B cell (primary cell): Measurements from ENCODE around the gene SGCA. TPM values are rescaled to one million over a fixed set of nuclear protein-coding genes. Genes with fewer than 3 reads are reported as not detected.

Source experiments
- ATAC-seq: fragments of 200-7000 bp; cut with Tn5 transposase; one replicate; pipeline ENCODE4 v1.10.0; 2021; ENCODE audit warnings: low read depth, mild to moderate bottlenecking, moderate number of reproducible peaks, moderate library complexity
- CTCF ChIA-PET: fragments of 350-600 bp; sonication (Branson Sonifier 250); formaldehyde crosslinking; loops from one replicate; lab custom pipeline; 2021; ENCODE audit warnings: antibody characterized with exemption, inconsistent platforms; lab: Charles Lee
- POLR2A ChIA-PET: fragments of 350-600 bp; sonication (Branson Sonifier 250); formaldehyde crosslinking; loops from one replicate; lab custom pipeline; 2021; ENCODE audit warnings: antibody characterized with exemption; lab: Charles Lee
- DNase-seq: peaks from one replicate; pipeline ENCODE4 v3.0.0; 2013
- H2AFZ ChIP-seq: 2 replicates; pipeline ENCODE4 v1.6.1; 2012; ENCODE audit warnings: mild to moderate bottlenecking, low read depth, low read length; ENCODE audit not compliant: insufficient read depth, poor library complexity, severe bottlenecking
- H3K27ac ChIP-seq, 2 donors: 1 replicate in 1 of 2; 2 replicates in 1 of 2; pipeline ENCODE4 v1.5.1; 2012 to 2013; ENCODE audit warnings: low read length in 2 of 2, mild to moderate bottlenecking in 2 of 2, moderate library complexity in 1 of 2
- H3K27me3 ChIP-seq, 4 experiments: fragments of 200-600 bp in 1 of 4; sonication (generic) in 1 of 4; replicated peaks in 1 of 4; 1 replicate in 2 of 4; 2 replicates in 2 of 4; pipeline versions ENCODE4 v1.6.1 to v1.7.0; 2013 to 2016; ENCODE audit warnings: low read length in 3 of 4, mild to moderate bottlenecking in 2 of 4, mixed read lengths in 1 of 4, moderate library complexity in 1 of 4; ENCODE audit not compliant: insufficient read depth in 4 of 4, control insufficient read depth in 3 of 4; ENCODE audit errors: control extremely low read depth in 1 of 4
- H3K36me3 ChIP-seq, 2 experiments: replicated peaks in 1 of 2; 1 replicate in 1 of 2; 2 replicates in 1 of 2; pipeline versions ENCODE4 v1.6.1 to v1.7.1; 2013; ENCODE audit warnings: low read length in 1 of 2; ENCODE audit not compliant: insufficient read depth in 2 of 2, control insufficient read depth in 1 of 2; ENCODE audit errors: control extremely low read depth in 1 of 2, extremely low read depth in 1 of 2
- H3K4me1 ChIP-seq, 2 donors: fragments of 200-600 bp in 1 of 2; sonication (generic) in 1 of 2; 1 replicate in 1 of 2; 2 replicates in 1 of 2; pipeline versions ENCODE4 v1.5.1 to v1.6.1; 2013 to 2017; ENCODE audit warnings: low read length in 2 of 2; ENCODE audit not compliant: control insufficient read depth in 2 of 2, insufficient read depth in 2 of 2
- H3K4me2 ChIP-seq: replicated peaks from 2 replicates; pipeline ENCODE3; 2012; ENCODE audit warnings: mild to moderate bottlenecking, low read depth, low read length; ENCODE audit not compliant: poor library complexity, severe bottlenecking
- H3K4me3 ChIP-seq, 5 experiments: fragments of 200-600 bp in 1 of 5; sonication (generic) in 1 of 5; 1 replicate in 3 of 5; 2 replicates in 2 of 5; pipeline versions ENCODE4 v1.5.1 to v1.7.0; 2011 to 2016; ENCODE audit warnings: low read length in 4 of 5, mild to moderate bottlenecking in 4 of 5, low read depth in 2 of 5, control low read depth in 1 of 5, moderate library complexity in 1 of 5; ENCODE audit not compliant: insufficient read depth in 1 of 5; ENCODE audit errors: control extremely low read depth in 1 of 5, extremely low read depth in 1 of 5
- H3K79me2 ChIP-seq: fragments of 200-600 bp; sonication (generic); one replicate; pipeline ENCODE4 v1.6.0; 2016; ENCODE audit warnings: low read length; ENCODE audit not compliant: control insufficient read depth, insufficient read depth
- H3K9ac ChIP-seq: fragments of 200-600 bp; sonication (generic); 2 replicates; pipeline ENCODE4 v1.6.1; 2017; ENCODE audit warnings: mild to moderate bottlenecking, low read length, moderate library complexity
- H3K9me3 ChIP-seq, 3 donors: one replicate each; pipeline versions ENCODE4 v1.6.1 to v1.7.1; 2013; ENCODE audit warnings: low read length in 2 of 3; ENCODE audit not compliant: control insufficient read depth in 2 of 3, insufficient read depth in 1 of 3; ENCODE audit errors: control extremely low read depth in 1 of 3
- H4K20me1 ChIP-seq: 2 replicates; pipeline ENCODE4 v1.6.0; 2012; ENCODE audit warnings: mild to moderate bottlenecking, low read length; ENCODE audit not compliant: insufficient read depth, control insufficient read depth, poor library complexity, severe bottlenecking
- H3K27ac Mint-ChIP-seq: one replicate; pipeline ENCODE4 v1.8.0; 2021; ENCODE audit warnings: mixed read lengths
- H3K27me3 Mint-ChIP-seq: one replicate; pipeline ENCODE4 v1.8.0; 2021; ENCODE audit warnings: mixed read lengths
- H3K4me1 Mint-ChIP-seq: one replicate; pipeline ENCODE4 v1.8.0; 2021; ENCODE audit warnings: mixed read lengths
- H3K4me3 Mint-ChIP-seq: one replicate; pipeline ENCODE4 v1.8.0; 2021; ENCODE audit warnings: mixed read lengths
- H3K9me3 Mint-ChIP-seq: one replicate; pipeline ENCODE4 v1.8.0; 2022; ENCODE audit warnings: mixed read lengths; ENCODE audit not compliant: insufficient read depth
- EZH2 ChIP-seq: IDR thresholded peaks from 2 replicates; pipeline ENCODE4 v1.6.1; 2012; ENCODE audit warnings: borderline replicate concordance, low read depth, mild to moderate bottlenecking, moderate library complexity, low read length; ENCODE audit not compliant: insufficient read depth, poor library complexity, severe bottlenecking
- WGBS: methylation state at CpG from one replicate; pipeline ENCODE4 v1.1.5; 2013; ENCODE audit warnings: missing lambda C conversion rate; ENCODE audit not compliant: insufficient coverage; 5-methylcytosine and 5-hydroxymethylcytosine counted together
- intact Hi-C: fragments of 100-400 bp; cut with micrococcal nuclease; formaldehyde crosslinking; loops from one replicate; pipeline ENCODE4 v1.10.0; 2022
- polyA plus RNA-seq: library from polyadenylated mRNA; depleted of rRNA; stranded (reverse); fragments of >200 nt; gene quantifications from 2 replicates; pipeline ENCODE4 v1.2.3, GENCODE V29; 2012
- total RNA-seq, 2 donors: library from RNA; stranded (reverse); fragments of 120-200 nt in 1 of 2; gene quantifications; 1 replicate in 1 of 2; 2 replicates in 1 of 2; pipeline versions ENCODE4 v1.2.3 to v1.2.4, GENCODE V29; 2013 to 2022
- TF ChIP-seq, protein P1 (sequence below): fragments of 200-600 bp; IDR thresholded peaks from one replicate; pipeline ENCODE4 v1.8.0; 2022; ENCODE audit warnings: antibody characterized with exemption, mild to moderate bottlenecking

SGCA gene
- total and polyA plus RNA-seq, 2 donors (not counting 1 experiment from before 2014, with no cell fraction given), result 4.4 to 4.5 TPM

DNA sequence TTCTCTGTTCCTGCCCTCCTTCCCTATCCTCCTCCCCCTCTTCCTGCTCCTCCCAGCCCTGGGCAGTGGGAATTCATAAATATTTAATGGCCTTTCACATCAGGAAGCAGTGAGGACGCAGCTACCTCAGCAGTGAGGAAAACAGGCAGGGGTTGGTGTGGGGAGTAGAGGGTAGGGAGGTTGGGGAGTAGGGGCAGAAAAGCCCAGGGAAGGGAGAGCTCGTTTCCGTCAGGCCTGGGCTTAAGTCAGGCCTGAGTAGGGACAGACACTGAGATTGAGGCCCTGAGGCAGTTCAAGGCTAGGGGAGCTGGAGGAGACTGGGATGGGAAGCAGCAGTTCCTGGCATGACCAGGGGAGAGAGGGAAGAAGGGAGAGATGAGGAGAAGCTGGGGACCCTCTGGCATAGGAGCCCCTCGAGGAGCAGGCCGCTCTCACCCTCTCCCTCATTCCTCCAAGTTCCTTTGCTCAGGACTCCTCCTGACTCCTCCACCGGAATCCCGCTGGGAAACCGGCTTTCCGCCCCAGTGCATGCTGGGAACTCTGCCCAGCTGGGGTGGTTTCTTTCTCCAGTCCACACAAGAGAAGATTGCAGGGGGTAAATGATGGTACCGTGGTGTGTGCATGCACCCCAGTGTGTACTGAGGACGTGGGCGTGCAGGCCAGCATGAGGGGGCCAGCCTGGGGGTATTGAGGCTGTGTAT, 42.0 kb upstream of the SGCA start:
- WGBS, result 81% methylated on average over 6 of the region's 12 CpGs
- TF ChIP-seq, protein P1, sequence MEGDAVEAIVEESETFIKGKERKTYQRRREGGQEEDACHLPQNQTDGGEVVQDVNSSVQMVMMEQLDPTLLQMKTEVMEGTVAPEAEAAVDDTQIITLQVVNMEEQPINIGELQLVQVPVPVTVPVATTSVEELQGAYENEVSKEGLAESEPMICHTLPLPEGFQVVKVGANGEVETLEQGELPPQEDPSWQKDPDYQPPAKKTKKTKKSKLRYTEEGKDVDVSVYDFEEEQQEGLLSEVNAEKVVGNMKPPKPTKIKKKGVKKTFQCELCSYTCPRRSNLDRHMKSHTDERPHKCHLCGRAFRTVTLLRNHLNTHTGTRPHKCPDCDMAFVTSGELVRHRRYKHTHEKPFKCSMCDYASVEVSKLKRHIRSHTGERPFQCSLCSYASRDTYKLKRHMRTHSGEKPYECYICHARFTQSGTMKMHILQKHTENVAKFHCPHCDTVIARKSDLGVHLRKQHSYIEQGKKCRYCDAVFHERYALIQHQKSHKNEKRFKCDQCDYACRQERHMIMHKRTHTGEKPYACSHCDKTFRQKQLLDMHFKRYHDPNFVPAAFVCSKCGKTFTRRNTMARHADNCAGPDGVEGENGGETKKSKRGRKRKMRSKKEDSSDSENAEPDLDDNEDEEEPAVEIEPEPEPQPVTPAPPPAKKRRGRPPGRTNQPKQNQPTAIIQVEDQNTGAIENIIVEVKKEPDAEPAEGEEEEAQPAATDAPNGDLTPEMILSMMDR, result no peak
- TF ChIP-seq EZH2, result no peak
- H3K9ac ChIP-seq, result no peak overlapping the region
- H3K9me3 ChIP-seq, result peaks cover 0 to 8% (median 0%) of the 10 kb centered on the region in 3 donors
- ATAC-seq (no peak), DNase-seq (no peak)
- intact Hi-C loops, result no loop called here
- Mint-ChIP-seq H3K27me3 (peaks cover 24% of the 10 kb centered on the region), H3K4me3 (no peak overlapping the region), H3K27ac (no peak overlapping the region), H3K4me1 (peaks cover 9% of the 10 kb centered on the region), H3K9me3 (no peaks in the 10 kb centered on the region)
- peaks cover 0 to 23% (median 6%) of the 10 kb centered on the region in 4 experiments for H3K27me3 ChIP-seq
- CTCF ChIA-PET, result interaction anchor here (0.8 to 1.5 kb wide), 3 partner anchors 15 to 76 kb away, joined by 3 to 7 read pairs (median 3); no protein-coding TSS in a partner anchor
- H3K27ac ChIP-seq, result no peak overlapping the region
- peaks cover 12 to 13% of the 10 kb centered on the region in 2 donors for H3K4me1 ChIP-seq
- POLR2A ChIA-PET, result no interaction called here
- no peak overlapping the region for H2AFZ ChIP-seq
- no peaks in the 10 kb centered on the region for H3K36me3 ChIP-seq
- no peak overlapping the region for H3K4me2 ChIP-seq
- H3K4me3 ChIP-seq, result no peak overlapping the region
- no peaks in the 10 kb centered on the region for H3K79me2 ChIP-seq
- no peaks in the 10 kb centered on the region for H4K20me1 ChIP-seq

DNA sequence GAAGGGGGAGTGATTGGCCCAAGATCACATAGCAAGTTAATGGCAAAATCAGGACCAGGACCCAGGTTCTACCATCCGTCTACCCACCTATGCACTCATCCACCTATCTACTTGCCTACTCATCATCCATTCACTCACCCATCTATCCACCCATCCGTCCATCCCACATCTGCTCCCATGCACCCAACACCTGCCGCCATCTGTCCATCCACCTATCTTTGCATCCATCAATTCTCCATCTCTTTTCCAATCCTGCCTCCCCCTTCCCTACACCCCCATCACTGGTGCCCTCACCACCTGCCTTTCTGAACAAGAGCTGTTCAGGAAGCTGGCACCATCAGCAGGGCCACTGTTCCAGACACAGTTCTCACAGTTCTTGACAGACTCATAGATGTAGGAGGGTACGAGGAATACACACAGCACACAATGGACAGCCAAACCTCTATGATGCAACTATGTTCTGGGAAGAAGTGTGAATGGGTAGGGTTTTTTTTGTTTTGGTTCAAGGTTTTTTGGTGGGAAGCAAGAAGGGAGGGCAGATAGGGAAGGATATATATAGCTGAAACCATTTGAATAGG, 40.3 kb upstream of the SGCA start:
- no peak overlapping the region for H3K4me3 ChIP-seq
- POLR2A ChIA-PET, result no interaction called here
- ATAC-seq (no peak), DNase-seq (no peak)
- H3K9ac ChIP-seq, result no peak overlapping the region
- intact Hi-C loops, result no loop called here
- peaks cover 4% of the 10 kb centered on the region for H4K20me1 ChIP-seq
- Mint-ChIP-seq H3K27ac (no peak overlapping the region), H3K4me3 (no peak overlapping the region), H3K4me1 (peaks cover 19% of the 10 kb centered on the region), H3K27me3 (peaks cover 10% of the 10 kb centered on the region), H3K9me3 (no peaks in the 10 kb centered on the region)
- no peak overlapping the region for H3K4me2 ChIP-seq
- H3K79me2 ChIP-seq, result no peaks in the 10 kb centered on the region
- peaks cover 0 to 8% (median 0%) of the 10 kb centered on the region in 3 donors for H3K9me3 ChIP-seq
- peaks cover 0 to 25% (median 9%) of the 10 kb centered on the region in 4 experiments for H3K27me3 ChIP-seq
- no peak overlapping the region for H2AFZ ChIP-seq
- H3K4me1 ChIP-seq, result peaks cover 21 to 25% of the 10 kb centered on the region in 2 donors
- H3K27ac ChIP-seq, result no peak overlapping the region
- CTCF ChIA-PET, result interaction anchor here (1.0 to 2.3 kb wide), 4 partner anchors 8 to 75 kb away, joined by 3 to 8 read pairs (median 4); no protein-coding TSS in a partner anchor
- TF ChIP-seq, protein P1, result no peak
- no peak for TF ChIP-seq EZH2
- WGBS, result 93% methylated on average over 3 of the region's 4 CpGs
- H3K36me3 ChIP-seq, result no peaks in the 10 kb centered on the region
